Endothelial cell of umbilical vein (primary cell): ENCODE results near the gene DGKA. TPM values are rescaled to one million over a fixed set of nuclear protein-coding genes. Genes with fewer than 3 reads are reported as not detected.

Experiments used
- Bru-seq: library from RNA; stranded (reverse); fragments of 400-500 nt; gene quantifications from one replicate; lab custom pipeline; 2021; lab: Mats Ljungman, UMichigan
- BruChase-seq, 2 experiments: library from RNA; stranded (reverse); fragments of 400-500 nt; gene quantifications; one replicate each; lab custom pipeline; 2021; lab: Mats Ljungman, UMichigan
- BruUV-seq: library from RNA; stranded (reverse); fragments of 400-500 nt; replicated peaks from 2 replicates; lab custom pipeline; 2021; lab: Mats Ljungman, UMichigan
- CTCF ChIA-PET: fragments of 300-600, 350-600 bp; sonication (Branson Sonifier 250); formaldehyde crosslinking; loops from one replicate; lab custom pipeline; 2021; ENCODE audit warnings: antibody characterized with exemption, inconsistent platforms; lab: Charles Lee
- POLR2A ChIA-PET: fragments of 300-600, 350-600 bp; sonication (Branson Sonifier 250); formaldehyde crosslinking; loops from one replicate; lab custom pipeline; 2021; ENCODE audit warnings: antibody characterized with exemption, inconsistent platforms; lab: Charles Lee
- DNase-seq: peaks from one replicate; pipeline ENCODE4 v3.0.0-alpha.2; 2011; ENCODE audit warnings: low read depth, low spot score
- FAIRE-seq: peaks from 2 replicates; lab custom pipeline; 2011; peaks lifted over from hg19 to GRCh38; lab: Jason Lieb, UNC
- H2AFZ ChIP-seq: 2 replicates; pipeline ENCODE4 v1.6.0; 2012; ENCODE audit warnings: low read depth, low read length, control low read depth, inconsistent platforms
- H3K27ac ChIP-seq: 2 replicates; pipeline ENCODE4 v1.5.1; 2011; ENCODE audit warnings: low read depth, mild to moderate bottlenecking, control low read depth, low read length, moderate library complexity; ENCODE audit not compliant: insufficient read depth
- H3K27me3 ChIP-seq, 2 experiments: 2 replicates each; pipeline versions ENCODE4 v1.6.0 to v1.6.1; 2011; ENCODE audit warnings: low read length in 2 of 2, mixed read lengths in 1 of 2; ENCODE audit not compliant: control insufficient read depth in 2 of 2, insufficient read depth in 2 of 2
- H3K36me3 ChIP-seq, 2 experiments: 2 replicates in 1 of 2; 3 replicates in 1 of 2; pipeline ENCODE4 v1.5.1; 2011; ENCODE audit warnings: low read length in 2 of 2, mild to moderate bottlenecking in 1 of 2, moderate library complexity in 1 of 2; ENCODE audit not compliant: control insufficient read depth in 2 of 2, insufficient read depth in 2 of 2; ENCODE audit errors: extremely low read depth in 1 of 2
- H3K4me1 ChIP-seq: 3 replicates; pipeline ENCODE4 v1.5.1; 2011; ENCODE audit warnings: mild to moderate bottlenecking, low read length; ENCODE audit not compliant: control insufficient read depth, insufficient read depth; ENCODE audit errors: extremely low read depth
- H3K4me2 ChIP-seq: 2 replicates; pipeline ENCODE4 v1.6.1; 2011; ENCODE audit warnings: low read length, control low read depth, mixed read lengths; ENCODE audit not compliant: insufficient read depth
- H3K4me3 ChIP-seq, 3 experiments: fragments of 200-600 bp in 1 of 3; sonication (generic), shearing (Covaris generic) in 1 of 3; replicated peaks in 1 of 3; 2 replicates each; pipeline ENCODE4 v1.5.1; 2011 to 2016; ENCODE audit warnings: control low read depth in 3 of 3, low read length in 3 of 3, mild to moderate bottlenecking in 2 of 3, inconsistent platforms in 1 of 3, low read depth in 1 of 3, moderate library complexity in 1 of 3; ENCODE audit not compliant: insufficient read depth in 1 of 3
- H3K79me2 ChIP-seq: 2 replicates; pipeline ENCODE4 v1.6.0; 2012; ENCODE audit warnings: low read length, inconsistent platforms; ENCODE audit not compliant: control insufficient read depth, insufficient read depth
- H3K9ac ChIP-seq: replicated peaks from 2 replicates; pipeline ENCODE3; 2011; ENCODE audit warnings: low read length, control low read depth; ENCODE audit not compliant: insufficient read depth; ENCODE audit errors: extremely low read depth
- H3K9me1 ChIP-seq: replicated peaks from 3 replicates; pipeline ENCODE4 v1.6.0; 2011; ENCODE audit warnings: mild to moderate bottlenecking, low read length; ENCODE audit not compliant: control insufficient read depth, insufficient read depth; ENCODE audit errors: extremely low read depth
- H3K9me3 ChIP-seq: replicated peaks from 2 replicates; pipeline ENCODE4 v1.5.1; 2012; ENCODE audit warnings: low read length, inconsistent platforms; ENCODE audit not compliant: control insufficient read depth, insufficient read depth
- H4K20me1 ChIP-seq: replicated peaks from 2 replicates; pipeline ENCODE3; 2011; ENCODE audit warnings: mild to moderate bottlenecking, low read length; ENCODE audit not compliant: control insufficient read depth, insufficient read depth; ENCODE audit errors: extremely low read depth
- CTCF ChIP-seq, 2 donors: IDR thresholded peaks; 1 replicate in 1 of 2; 2 replicates in 1 of 2; pipeline ENCODE4 v1.5.1; 2011; ENCODE audit warnings: low read length in 2 of 2, mild to moderate bottlenecking in 2 of 2, moderate library complexity in 2 of 2, control low read depth in 1 of 2, inconsistent platforms in 1 of 2, low read depth in 1 of 2; ENCODE audit not compliant: insufficient read depth in 1 of 2; ENCODE audit errors: extremely low read depth in 1 of 2
- FOS ChIP-seq: IDR thresholded peaks from 2 replicates; pipeline ENCODE4 v1.6.1; 2011; ENCODE audit warnings: mild to moderate bottlenecking, low read length, moderate library complexity, borderline replicate concordance; ENCODE audit not compliant: insufficient read depth
- dilution Hi-C: fragments of 300-500 bp; cut with MboI; formaldehyde crosslinking; loops from one replicate; pipeline ENCODE4 v1.15.0; 2019; ENCODE audit warnings: low sequenced_read_pairs; ENCODE audit not compliant: extremely low pct_ligation_motif_present
- intact Hi-C: fragments of 100-400 bp; cut with micrococcal nuclease; formaldehyde crosslinking; loops from one replicate; pipeline ENCODE4 v1.10.0; 2022
- long read RNA-seq: library from polyadenylated mRNA; stranded (forward); transcript quantifications from one replicate; pipeline ENCODE4 v2.0.0, GENCODE V29; 2021
- polyA minus RNA-seq, 3 experiments: library from RNA; depleted of rRNA, polyadenylated mRNA; stranded (reverse); fragments of >200 nt; gene quantifications; 1 replicate in 1 of 3; 2 replicates in 2 of 3; pipeline ENCODE4 v1.2.3, GENCODE V29; 2011
- polyA plus RNA-seq, 4 experiments: library from polyadenylated mRNA; depleted of rRNA in 3 of 4; stranded (reverse) in 3 of 4; unstranded in 1 of 4; fragments of >200 nt; gene quantifications; 2 replicates each; pipeline versions ENCODE4 v1.2.1 to v1.2.3, GENCODE V29; 2011 to 2012; ENCODE audit warnings: missing spikeins in 1 of 4
- total RNA-seq: library from RNA; stranded (reverse); gene quantifications from 2 replicates; pipeline ENCODE4 v1.2.3, GENCODE V29; 2021

Gene DGKA
- 49.8 and 64.3 TPM in 2 replicates for total RNA-seq
- polyA plus RNA-seq, result 48.6 and 53.2 TPM in 2 replicates
- 29.6 and 30.6 TPM in 2 replicates for polyA plus RNA-seq (2011; cell fraction: cytosol; rRNA removed)
- polyA plus RNA-seq (2011; cell fraction: nucleus; rRNA removed), result 236 and 251 TPM in 2 replicates
- 69.3 and 108 TPM in 2 replicates for polyA plus RNA-seq (2012)
- polyA minus RNA-seq, result 55.9 and 64.6 TPM in 2 replicates
- 5.0 TPM for polyA minus RNA-seq (2011; cell fraction: cytosol; rRNA and poly(A)+ RNA removed)
- 58.4 and 64.0 TPM in 2 replicates for polyA minus RNA-seq (2011; cell fraction: nucleus; rRNA and poly(A)+ RNA removed)
- Bru-seq, nascent RNA, result percentile 53 among the genes with signal in this experiment
- BruChase-seq, experiment 1, labeled RNA remaining after a 6-hour chase, result percentile 65 among the genes with signal in this experiment
- BruChase-seq, experiment 2, labeled RNA remaining after a 2-hour chase, result percentile 68 among the genes with signal in this experiment
- long read RNA-seq, transcript DGKA-202 (24 exons, 2,770 nt), result major isoform, 6 of 56 reads
- long read RNA-seq, partial matches to known transcripts, result 6 of 56 reads
- long read RNA-seq, other reads (novel, unspliced or antisense), result 42 of 56 reads

- peaks cover 39% of the 10 kb centered on the region for H3K4me1 ChIP-seq
- DNase-seq (peak; percentile 70), FAIRE-seq (peak; percentile 84)
- no TSS peak for BruUV-seq
- H4K20me1 ChIP-seq, result no peaks in the 10 kb centered on the region
- H3K27ac ChIP-seq, result peak within 1 kb of the TSS; percentile 42
- H3K9ac ChIP-seq, result peak within 1 kb of the TSS; percentile 62
- no peaks in the 10 kb centered on the region for H3K9me3 ChIP-seq
- peaks cover 10% of the 10 kb centered on the region for H3K79me2 ChIP-seq
- no peaks in the 10 kb centered on the region for H3K9me1 ChIP-seq
- H3K27me3 ChIP-seq, result no peaks in the 10 kb centered on the region
- H3K36me3 ChIP-seq, result no peaks in the 10 kb centered on the region
- dilution Hi-C loops (no loop called here), intact Hi-C loops (loop anchor here (5.0 kb wide), 1 partner anchor 111 kb away; the partner anchor contains the start of gene RPS26)
- peak within 1 kb of the TSS; percentile 85 for H3K4me2 ChIP-seq
- CTCF ChIA-PET, result interaction anchor here (0.5 to 2.9 kb wide), 27 partner anchors 9 to 201 kb away, joined by 3 to 37 read pairs (median 4); partner anchors contain the start of genes DNAJC14, MMP19, ORMDL2 and RAB5B
- POLR2A ChIA-PET, result interaction anchor here (0.7 to 1.1 kb wide), 2 partner anchors 43 to 113 kb away, joined by 3 read pairs; partner anchors contain the start of genes ORMDL2, RAB5B and SARNP
- peak within 1 kb of the TSS; percentile 86 for H2AFZ ChIP-seq
- TF ChIP-seq FOS (no peak), CTCF (IDR thresholded peaks at IDR 0.05; ENCODE audit: extremely low read depth in 1 of 2, insufficient read depth in 1 of 2, low read depth in 1 of 2, low read length in 2 of 2) (peak; percentile 49 to 54)
- peak within 1 kb of the TSS; percentile 53 to 93 (median 70) for H3K4me3 ChIP-seq
Observed at GRCh38 chr12:55930771-55931316, at the start of gene DGKA. TSS of gene DGKA (plus strand) at chr12:55931162. CDS start at chr12:55936504, 5,342 bp downstream.
